Measurements from ENCODE around the gene MS4A6A. TPM values are rescaled to one million over a fixed set of nuclear protein-coding genes. Genes with fewer than 3 reads are reported as not detected.
"Not testable (repeated sequence)": the region's sequence is repeated elsewhere in the genome, so short reads cannot be mapped to it uniquely, and the experiment has no call there.

Gene MS4A6A, protein sequence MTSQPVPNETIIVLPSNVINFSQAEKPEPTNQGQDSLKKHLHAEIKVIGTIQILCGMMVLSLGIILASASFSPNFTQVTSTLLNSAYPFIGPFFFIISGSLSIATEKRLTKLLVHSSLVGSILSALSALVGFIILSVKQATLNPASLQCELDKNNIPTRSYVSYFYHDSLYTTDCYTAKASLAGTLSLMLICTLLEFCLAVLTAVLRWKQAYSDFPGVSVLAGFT
- total RNA-seq: 4.9 TPM

DNA sequence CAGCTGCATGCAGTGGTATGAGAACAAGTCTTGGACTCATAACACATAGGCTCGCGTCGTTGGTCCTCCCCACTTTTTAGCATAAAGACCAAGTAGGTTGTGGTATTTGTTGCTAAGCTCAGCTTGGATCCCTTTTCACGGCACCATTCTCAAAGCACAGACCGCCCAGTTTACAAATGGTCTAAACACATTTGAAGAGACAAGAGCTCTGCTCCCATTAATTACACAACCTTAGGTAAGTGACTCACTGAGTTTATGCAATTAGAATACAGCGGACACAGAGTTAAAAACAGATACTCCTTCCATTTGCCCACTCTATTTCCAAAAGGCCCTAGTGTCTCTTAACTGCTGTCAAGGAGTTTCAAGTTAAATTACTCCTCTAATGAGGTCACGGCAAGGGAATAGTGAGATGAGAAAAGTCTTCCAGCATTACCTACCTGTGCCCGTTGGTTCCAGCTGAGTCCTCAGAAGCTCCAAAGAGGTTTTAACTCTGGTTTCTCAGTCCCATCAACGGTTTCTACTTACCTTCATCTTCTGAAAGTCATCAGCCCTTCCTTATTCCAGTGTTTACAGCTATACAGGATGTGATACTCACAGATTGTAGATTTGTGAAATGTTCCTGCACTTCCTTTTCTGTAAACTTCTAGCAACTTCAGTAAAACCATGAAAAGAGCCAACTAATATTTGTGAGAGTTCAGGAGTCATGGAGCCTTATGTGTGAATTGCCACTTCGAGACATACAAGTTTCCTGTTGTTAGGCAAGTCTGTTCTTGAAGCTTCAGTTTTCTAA is at the start of gene MS4A6A:
Gene MS4A6A (minus strand): TSS at position 543 of the 790 bp plus-strand sequence. CDS start 1,356 bp downstream, outside the sequence.
- no peak for ATAC-seq

DNA sequence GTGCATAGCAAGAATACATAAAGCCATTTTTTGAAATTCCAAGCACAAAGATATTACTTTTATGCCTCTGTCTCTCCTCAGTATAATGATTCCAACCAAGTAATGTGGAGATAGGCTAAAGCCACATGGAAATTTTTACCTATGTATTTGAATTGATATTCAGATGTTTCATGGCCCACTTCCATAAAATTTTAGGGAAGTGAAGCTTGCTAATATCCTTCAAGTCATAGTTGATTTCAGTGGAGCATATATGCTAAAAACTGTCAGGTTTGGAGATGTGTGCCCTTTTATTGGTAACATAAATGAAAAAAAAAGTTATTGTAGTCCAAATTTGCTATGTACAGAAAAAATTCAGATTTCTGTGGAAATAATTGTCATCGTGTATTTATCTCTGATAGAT is 47.8 kb upstream of the MS4A6A start:
- ATAC-seq: no peak

DNA sequence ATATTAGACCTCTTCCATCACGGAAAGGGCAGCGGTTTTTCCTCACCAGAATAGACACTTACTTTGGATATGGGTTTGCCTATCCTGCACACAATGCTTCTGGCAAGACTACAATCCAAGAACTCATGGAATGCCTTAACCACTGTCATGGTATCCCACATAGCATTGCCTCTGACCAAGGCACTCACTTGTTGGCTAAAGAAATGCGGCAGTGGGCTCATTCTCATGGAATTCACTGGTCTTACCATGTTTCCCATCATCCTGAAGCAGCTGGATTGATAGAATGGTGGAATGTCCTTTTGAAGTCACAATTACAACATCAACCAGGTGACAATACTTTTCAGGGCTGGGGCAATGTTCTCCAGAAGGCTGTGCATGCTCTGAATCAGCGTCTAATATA is 39.3 kb upstream of the MS4A6A start:
- no peak for ATAC-seq

DNA sequence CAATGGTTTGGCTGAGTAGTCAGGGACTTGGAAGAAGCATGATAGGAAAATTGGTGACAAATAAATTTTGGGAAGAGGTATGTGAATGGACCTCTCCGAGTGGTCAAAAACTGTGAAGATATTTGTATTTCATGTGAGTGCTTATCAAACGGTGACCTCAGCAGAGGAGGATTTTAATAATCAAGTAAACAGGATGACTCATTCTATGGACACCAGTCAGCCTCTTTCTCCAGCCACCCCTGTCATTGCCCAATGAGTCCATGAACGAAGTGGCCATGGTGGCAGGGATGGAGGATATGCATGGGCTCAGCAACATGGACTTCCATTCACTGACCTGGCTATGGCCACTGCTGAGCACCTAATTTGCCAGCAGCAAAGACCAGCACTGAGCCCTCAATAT is 38.8 kb upstream of the MS4A6A start:
- ATAC-seq: no peak

DNA sequence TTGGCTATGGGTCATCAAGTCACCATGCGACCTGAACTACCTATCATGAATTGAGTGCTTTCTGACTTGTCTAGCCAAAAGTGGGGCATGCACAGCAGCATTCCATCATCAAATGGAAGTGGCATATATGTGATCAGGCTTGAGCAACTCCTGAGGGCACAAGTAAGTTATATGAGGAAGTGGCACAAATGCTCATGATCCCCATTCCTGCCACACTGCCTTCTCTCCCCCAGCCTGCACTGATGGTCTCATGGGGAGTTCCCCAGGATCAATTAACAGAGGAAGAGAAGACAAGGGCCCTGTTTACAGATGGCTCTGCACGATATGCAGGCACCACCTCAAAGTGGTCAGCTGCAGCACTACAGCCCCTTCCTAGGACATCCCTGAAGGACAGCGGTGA is 38.3 kb upstream of the MS4A6A start:
- no peak for ATAC-seq

DNA sequence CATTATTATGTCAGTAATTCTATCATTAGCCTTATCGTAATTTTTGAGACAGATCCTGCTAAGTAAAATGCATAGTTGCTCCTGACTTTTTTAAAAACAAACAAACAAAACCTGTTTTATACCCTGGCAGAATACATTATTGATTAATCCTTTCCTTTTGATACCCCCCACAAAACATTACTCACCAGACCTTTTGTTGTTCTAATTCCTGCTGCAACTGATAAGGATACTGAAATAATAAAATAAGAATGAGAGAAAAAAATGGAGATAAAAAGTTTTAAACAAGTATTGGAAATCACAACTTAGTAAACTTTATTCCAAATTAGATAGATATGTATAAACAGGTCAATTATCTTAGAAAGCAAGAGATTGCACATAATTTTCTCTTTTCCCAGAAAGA is 31.5 kb upstream of the MS4A6A start:
- ATAC-seq: no peak

DNA sequence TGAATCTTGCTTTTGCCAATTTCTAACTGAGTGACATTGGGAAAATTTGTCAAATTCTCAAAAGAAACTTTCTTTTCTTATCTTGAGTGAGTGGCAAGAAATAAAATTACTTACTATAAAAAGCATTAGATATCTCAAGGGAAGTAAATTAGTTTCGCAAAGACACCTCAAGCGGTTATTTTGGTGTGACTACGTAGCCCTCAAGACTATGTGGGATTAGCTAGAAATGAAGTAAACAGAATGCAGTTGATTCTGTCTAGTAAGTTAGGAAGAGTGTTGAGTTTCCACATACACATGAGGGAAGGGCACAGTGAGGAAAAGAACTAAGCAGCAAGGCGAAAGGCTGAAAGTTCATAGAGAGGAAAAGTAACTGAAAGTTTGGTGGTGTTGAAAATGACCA is 28.3 kb upstream of the MS4A6A start:
- ATAC-seq: no peak

DNA sequence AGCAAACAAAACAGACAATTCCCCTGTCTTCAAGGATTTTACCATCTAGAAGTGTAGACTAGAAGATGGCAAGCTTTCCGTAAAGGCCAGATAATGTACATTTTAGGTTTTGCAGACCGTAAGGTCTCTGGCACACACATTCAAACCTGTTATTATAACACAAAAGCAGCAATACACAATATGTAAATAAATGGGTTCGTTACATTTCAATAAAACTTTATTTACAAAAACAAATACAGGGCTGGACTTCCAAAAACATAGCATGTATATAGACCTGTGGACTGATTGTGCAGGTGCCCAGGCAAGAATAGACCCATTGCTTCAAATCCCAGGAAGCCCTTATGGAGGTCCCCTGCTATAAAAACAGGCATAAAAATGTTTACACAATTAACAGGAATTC is 27.1 kb upstream of the MS4A6A start:
- no peak for ATAC-seq

DNA sequence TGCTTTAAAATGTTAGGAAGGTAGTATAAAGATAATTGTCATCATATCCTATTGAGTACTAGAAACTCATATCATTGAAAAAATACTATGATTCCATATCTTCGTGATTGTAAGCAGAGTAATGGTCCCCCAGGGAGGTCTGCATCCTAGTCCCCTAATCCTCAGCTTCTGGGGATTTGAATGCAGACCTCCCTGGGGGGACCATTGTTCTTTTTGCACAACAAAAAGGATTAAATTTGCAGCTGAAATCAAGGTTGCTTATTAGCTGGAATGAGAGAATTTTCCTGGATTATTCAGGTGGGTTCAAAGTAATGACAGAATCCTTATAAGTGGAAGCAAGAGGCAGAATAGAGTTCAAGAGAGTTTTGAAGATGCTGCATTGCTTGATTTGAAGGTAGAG is 26.1 kb upstream of the MS4A6A start:
- ATAC-seq: no peak

DNA sequence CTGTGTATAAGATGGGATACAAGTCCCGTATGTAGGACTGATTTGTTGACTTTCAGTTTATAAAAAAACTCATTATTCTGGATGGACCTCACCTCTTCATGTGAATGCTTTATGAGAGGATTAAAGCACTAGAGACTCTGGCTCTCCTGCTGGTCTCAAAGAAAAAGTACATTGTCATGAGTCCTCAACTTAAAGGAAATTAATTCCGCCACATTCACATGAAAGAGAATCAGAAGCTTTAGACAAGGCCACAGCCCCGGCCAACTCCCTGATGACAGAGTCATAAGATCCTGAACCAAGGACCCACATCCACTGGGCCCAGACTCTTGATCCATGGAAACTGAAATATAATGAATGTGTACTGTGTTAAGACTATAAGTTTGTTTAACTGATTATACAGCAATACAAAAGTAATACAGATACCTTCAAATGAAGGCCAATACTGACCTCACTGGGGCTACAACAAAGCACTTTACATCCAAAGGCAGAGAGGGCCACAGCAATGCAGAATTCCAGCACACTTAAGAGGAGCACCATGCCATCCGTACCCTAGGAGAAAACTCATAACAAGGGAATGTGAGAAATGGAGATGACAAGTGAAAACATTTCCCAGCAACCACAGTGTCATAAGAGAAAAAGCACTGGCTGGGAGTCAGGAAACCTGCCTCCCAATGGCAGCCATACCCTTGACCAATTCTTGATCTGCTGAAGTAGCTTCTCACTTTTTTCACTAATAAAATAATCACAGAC is 25.4 kb upstream of the MS4A6A start:
- no peak for ATAC-seq

DNA sequence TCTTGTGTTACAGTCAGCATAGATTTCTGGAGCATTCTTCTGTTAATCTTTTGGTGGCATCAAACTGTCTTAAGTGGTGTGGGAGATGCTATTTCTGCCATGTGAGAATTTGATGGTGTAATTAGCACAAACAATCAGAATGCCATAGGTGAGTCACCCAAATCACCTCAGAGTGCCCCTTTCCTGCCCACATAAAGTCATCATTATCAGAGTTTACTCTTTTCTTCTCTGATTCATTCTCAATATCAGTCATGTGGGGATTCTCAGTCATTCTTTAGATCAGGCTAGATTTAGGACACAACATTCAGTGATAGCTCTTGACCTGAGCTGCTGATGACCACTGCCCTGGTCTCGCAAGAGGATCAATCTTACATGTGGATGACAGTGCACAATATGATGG is 23.7 kb upstream of the MS4A6A start:
- ATAC-seq: no peak

DNA sequence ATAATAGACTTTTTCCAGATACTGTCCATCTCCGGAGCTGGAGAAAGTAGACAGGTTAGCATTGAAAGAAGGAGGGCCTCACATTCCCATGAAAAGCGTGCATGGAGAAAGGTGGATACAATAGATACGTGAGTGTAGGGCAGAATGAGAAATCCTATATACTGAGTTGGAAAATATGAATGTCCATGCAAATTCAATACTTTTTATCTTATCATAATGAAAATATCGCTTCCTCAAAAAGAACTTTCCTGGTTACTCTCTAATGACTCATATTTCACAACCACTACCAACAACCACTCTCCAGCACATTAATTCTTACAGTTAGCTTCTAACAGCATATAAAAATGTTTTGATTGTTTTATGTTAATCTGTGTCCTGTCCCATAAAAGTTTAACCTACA is 22.0 kb upstream of the MS4A6A start:
- ATAC-seq: no peak

DNA sequence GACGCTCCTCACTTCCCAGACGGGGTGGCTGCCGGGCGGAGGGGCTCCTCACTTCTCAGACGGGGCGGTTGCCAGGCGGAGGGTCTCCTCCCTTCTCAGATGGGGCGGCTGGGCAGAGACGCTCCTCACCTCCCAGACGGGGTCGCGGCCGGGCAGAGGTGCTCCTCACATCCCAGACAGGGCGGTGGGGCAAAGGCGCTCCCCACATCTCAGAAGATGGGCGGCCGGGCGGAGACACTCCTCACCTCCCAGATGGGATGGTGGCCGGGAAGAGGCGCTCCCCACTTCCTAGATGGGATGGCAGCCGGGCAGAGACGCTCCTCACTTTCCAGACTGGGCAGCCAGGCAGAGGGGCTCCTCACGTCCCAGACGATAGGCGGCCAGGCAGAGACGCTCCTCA is 18.5 kb upstream of the MS4A6A start:
- ATAC-seq: not testable (repeated sequence)

DNA sequence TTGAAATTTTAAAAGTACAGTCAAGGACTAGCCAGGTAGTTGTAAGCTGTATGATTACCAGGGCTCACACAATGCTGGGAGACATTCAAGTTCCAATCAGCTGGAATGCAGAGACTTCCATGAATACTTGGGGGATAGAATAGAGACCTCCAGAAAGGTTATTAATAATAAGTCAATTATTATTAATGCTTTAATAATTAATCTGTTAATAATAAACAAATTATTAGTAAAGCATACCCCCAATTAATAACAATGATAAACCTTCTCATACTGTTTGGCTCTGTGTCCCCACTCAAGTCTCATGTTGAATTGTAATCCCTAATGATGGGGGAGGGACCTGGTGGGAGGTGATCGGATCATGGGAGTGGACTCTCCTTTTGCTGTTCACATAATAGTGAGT is 14.6 kb upstream of the MS4A6A start:
- ATAC-seq: no peak

DNA sequence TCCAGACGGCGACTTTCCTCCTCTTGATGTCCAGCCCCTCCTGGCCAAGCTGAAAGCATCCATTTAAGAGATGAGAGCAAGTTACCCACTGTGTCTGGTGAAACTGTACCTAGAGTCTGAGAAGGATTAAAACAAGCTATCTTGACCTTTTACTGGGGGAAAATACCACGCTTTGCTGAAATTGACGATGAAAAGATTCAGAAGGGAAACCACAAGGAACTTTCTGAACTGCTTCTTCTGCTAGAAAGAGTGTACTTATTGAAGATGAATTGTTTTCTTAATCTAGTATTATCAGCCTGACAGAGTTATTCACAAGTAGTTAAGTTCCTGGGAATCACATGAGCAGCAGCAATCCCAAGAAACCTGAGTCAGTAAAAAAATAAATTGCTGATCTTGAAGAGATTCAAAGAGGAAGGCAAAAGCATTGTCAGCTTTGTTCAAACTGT is 13.1 kb upstream of the MS4A6A start:
- no peak for ATAC-seq

DNA sequence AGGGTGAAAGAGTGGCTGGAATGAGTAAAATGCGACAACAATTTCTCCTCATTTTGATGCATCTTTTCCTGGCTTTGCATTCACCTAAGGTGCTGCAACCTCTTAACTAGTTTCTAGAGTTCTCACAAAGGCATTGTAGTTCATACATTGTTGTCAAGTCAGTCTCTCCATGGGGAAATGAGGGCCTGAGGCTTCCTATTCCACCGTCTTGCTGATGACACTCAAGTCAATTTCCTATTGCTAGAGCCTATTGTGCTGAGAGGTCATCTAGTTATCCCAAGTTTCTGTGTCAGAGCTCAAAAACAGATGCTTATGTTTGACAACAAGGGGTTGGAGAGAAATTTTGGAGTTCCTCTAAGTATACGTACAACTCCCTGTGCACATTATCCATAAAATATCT is 11.6 kb upstream of the MS4A6A start:
- no peak for ATAC-seq

DNA sequence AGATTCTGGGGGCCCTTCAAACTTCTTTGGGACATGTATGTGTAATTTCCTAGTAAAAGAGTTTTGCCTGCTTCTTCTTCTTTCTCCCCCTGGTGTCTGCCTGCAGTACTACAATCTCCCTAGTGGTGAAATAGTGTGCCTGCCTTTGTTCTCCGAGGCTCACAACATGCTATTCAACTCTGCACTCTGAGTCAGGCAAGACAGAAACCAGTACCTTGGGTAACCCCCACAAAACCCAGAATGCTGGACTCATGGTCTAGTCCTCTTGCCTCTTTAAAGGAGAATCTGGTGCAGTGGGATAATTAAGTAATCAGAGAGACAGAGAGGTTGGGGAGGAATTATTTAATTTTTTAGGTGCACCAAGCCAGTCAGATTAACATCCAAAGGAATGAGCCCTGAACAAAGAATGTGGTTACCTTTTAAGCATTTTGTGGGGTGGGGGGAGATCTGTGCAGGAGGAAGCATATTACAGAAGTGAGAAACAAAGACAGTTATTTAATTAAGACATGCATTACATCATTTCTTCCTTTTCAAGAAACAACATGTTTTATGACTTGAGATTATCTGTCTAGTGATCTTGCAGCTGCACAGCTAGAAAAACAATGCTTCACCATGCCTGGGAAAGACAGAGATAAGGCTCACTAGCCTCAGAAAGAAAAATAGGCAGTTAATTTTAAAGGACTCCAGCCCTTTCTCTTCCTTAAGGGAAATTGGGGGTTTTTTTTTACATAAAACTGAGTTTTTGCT is 11.0 kb upstream of the MS4A6A start:
- peak; percentile 82 for ATAC-seq

DNA sequence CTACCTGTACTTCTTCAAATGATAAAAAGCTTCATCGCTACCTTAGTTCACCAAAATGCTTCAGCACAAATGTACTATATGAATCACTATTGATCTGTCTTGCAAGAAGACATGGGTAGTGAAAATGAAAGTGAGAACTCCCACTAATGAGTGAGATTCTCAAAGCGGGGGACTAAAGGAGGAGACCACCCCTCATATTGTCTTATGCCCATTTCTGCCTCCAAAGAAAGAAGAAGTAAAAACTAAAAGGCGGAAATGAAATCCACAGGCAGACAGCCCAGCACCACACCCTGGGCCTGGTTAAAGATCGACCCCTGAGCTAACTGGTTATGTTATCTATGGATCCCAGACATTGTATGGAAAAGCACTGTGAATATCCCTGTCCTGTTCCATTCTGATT is 9.7 kb upstream of the MS4A6A start:
- not testable (repeated sequence) for ATAC-seq

DNA sequence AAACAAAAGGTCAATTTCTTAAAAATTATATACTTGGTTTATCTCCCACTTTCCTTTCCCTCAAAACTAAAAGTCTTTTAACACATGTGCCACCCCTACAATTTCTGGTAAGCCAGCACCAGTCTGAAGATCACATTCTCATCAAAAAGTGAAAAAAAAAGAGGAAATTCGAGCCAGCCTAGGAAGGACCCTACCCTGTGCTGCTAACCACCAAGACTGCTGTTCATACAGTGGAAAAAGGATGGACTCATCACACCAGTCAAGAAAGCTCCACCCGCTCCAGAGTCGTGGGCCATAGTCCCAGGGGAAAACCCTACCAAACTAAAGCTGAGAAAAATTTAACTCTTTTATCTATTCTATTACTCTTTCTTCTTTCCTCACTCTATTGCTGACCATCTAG is 5.6 kb upstream of the MS4A6A start:
- ATAC-seq: not testable (repeated sequence)

DNA sequence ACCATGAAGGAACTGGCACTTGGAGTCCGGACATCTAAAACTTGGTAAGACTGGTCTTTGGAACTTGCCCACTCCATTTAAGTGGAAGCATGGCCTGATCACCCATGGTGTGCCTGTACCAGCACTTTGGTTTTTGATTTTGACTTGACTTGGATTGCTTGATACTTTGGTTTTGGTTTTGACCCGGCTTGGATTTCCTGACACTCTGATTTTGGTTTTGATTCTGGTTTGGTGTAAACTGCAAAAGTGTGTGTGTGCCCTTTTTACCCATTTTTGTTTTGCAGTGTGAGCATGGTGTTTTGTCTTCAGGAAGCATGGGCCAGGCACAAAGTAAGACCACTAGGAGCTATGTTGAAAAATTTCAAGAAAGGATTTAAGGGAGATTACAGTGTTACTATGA is 3.2 kb upstream of the MS4A6A start:
- ATAC-seq: not testable (repeated sequence)

DNA sequence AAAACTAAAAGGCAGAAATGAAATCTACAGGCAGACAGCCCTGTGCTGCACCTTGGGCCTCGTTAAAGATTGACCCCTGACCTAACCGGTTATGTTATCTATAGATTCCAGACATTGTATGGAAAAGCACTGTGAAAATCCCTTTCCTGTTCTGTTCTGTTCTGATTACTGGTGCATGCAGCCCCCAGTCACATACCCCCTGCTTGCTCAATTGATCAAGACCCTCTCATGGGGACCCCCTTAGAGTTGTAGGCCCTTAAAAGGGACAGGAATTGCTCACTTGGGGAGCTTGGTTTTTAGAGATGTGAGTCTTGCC is 2.6 kb upstream of the MS4A6A start:
- ATAC-seq: not testable (repeated sequence)

DNA sequence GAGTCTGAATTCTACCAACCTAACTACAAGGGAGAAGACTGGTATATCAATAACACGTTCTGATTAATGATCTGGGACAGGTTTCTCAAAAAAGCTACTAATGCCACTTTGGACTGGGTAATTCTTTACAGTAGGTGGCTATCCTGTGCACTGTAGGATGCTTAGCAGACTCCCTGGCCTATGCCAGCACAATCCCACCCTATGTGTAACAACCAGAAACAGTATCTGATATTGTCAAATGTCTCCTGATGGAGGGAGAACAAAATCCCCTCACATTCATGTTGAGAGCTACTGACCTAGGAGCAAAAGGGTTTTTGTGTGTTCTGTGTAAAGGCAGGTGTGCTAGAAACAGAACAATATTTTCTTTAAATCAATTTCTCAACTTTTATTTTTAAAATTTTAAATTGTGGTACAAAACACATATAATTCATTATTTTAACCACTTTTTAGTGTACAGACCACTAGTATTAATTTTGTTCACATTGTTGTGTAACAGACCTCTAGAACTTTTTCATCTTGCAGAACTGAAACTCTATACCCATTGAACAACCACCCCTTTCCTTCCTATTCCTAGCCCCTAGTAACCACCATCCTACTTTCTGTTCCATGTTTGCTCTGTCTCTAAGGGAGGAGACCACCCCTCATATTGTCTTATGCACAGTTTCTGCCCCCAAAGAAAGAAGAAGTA is 2.1 kb upstream of the MS4A6A start:
- ATAC-seq: no peak
